NCI-H2227 (cell line): ENCODE data around the gene TGFBR2.

Source experiments
- DNase-seq: peaks from one replicate; lab custom pipeline; 2025; ENCODE audit not compliant: unreplicated experiment; lab: John Stamatoyannopoulos, UW

TGFBR2 gene

GRCh38 chr3:30606301-30607031, at the start of gene TGFBR2:
Gene TGFBR2 (plus strand): TSS chr3:30606601. CDS start chr3:30606884, 283 bp downstream.
- DNase-seq, result peak; percentile 33

GRCh38 chr3:30557746-30558303, 48.6 kb upstream of the TGFBR2 start:
- no peak for DNase-seq

GRCh38 chr3:30563956-30564355, 42.4 kb upstream of the TGFBR2 start:
- DNase-seq, result no peak

- no peak for DNase-seq
Observed at GRCh38 chr3:30567139-30567753, 39.2 kb upstream of the TGFBR2 start.

GRCh38 chr3:30576946-30577345, 29.5 kb upstream of the TGFBR2 start:
- DNase-seq, result no peak

GRCh38 chr3:30577788-30578187, 28.6 kb upstream of the TGFBR2 start:
- DNase-seq, result no peak

GRCh38 chr3:30578479-30578878, 27.9 kb upstream of the TGFBR2 start:
- DNase-seq, result no peak

- no peak for DNase-seq
Observed at GRCh38 chr3:30578986-30579579, 27.3 kb upstream of the TGFBR2 start.

- DNase-seq, result no peak
Observed at GRCh38 chr3:30581067-30581585, 25.3 kb upstream of the TGFBR2 start.

- DNase-seq, result no peak
Observed at GRCh38 chr3:30581982-30582381, 24.4 kb upstream of the TGFBR2 start.

GRCh38 chr3:30583973-30584372, 22.4 kb upstream of the TGFBR2 start:
- DNase-seq, result no peak

- DNase-seq, result no peak
Observed at GRCh38 chr3:30585654-30586053, 20.7 kb upstream of the TGFBR2 start.

GRCh38 chr3:30586096-30586805, 20.1 kb upstream of the TGFBR2 start:
- DNase-seq, result no peak

- no peak for DNase-seq
Observed at GRCh38 chr3:30586806-30587486, 19.5 kb upstream of the TGFBR2 start.

GRCh38 chr3:30587904-30588303, 18.5 kb upstream of the TGFBR2 start:
- no peak for DNase-seq

GRCh38 chr3:30596152-30596551, 10.2 kb upstream of the TGFBR2 start:
- DNase-seq, result no peak

- no peak for DNase-seq
Observed at GRCh38 chr3:30597131-30597768, 9.2 kb upstream of the TGFBR2 start.

GRCh38 chr3:30597769-30598134, 8.6 kb upstream of the TGFBR2 start:
- DNase-seq, result no peak

- DNase-seq, result no peak
Observed at GRCh38 chr3:30598668-30599545, 7.5 kb upstream of the TGFBR2 start.
